PC-9 (cell line): Measurements from ENCODE around the gene UGT2A3. TPM values are rescaled to one million over a fixed set of nuclear protein-coding genes. Genes with fewer than 3 reads are reported as not detected.

Experiments used
- BruUV-seq: library from RNA; stranded (reverse); fragments of 400-500 nt; replicated peaks from 2 replicates; lab custom pipeline; 2021; lab: Mats Ljungman, UMichigan
- CTCF ChIA-PET: fragments of 300-600 bp; sonication (Branson Sonifier 250); formaldehyde crosslinking; loops from one replicate; lab custom pipeline; 2022; ENCODE audit warnings: antibody characterized with exemption; lab: Charles Lee
- POLR2A ChIA-PET: fragments of 300-600 bp; sonication (Branson Sonifier 250); formaldehyde crosslinking; loops from one replicate; lab custom pipeline; 2022; ENCODE audit warnings: antibody characterized with exemption; ENCODE audit not compliant: unreplicated experiment; lab: Charles Lee
- DNase-seq, 2 experiments: peaks; one replicate each; pipeline versions ENCODE4 v3.0.0 to v3.0.0-alpha.2; 2015 to 2022; ENCODE audit warnings: mixed read lengths in 1 of 2
- H2AFZ ChIP-seq: fragments of 200-600 bp; sonication (generic); 2 replicates; pipeline ENCODE4 v1.8.1; 2017; ENCODE audit warnings: antibody characterized with exemption
- H3F3A ChIP-seq: fragments of 200-600 bp; sonication (generic); 2 replicates; pipeline ENCODE4 v1.8.1; 2017; ENCODE audit warnings: antibody characterized with exemption, mild to moderate bottlenecking, low read depth; ENCODE audit not compliant: insufficient read depth
- H3K27ac ChIP-seq: fragments of 200-600 bp; sonication (generic); 2 replicates; pipeline ENCODE4 v1.6.1; 2016; ENCODE audit warnings: mixed run types
- H3K27me3 ChIP-seq: fragments of 200-600 bp; sonication (generic); 2 replicates; pipeline ENCODE4 v1.6.1; 2016; ENCODE audit warnings: low read depth, mixed run types; ENCODE audit not compliant: insufficient read depth
- H3K36me3 ChIP-seq: fragments of 200-600 bp; sonication (generic); 2 replicates; pipeline ENCODE4 v1.6.1; 2016; ENCODE audit warnings: low read depth, mixed run types
- H3K4me1 ChIP-seq: fragments of 200-600 bp; sonication (generic); replicated peaks from 2 replicates; pipeline ENCODE4 v1.6.1; 2016; ENCODE audit warnings: mixed run types; ENCODE audit not compliant: insufficient read depth
- H3K4me2 ChIP-seq: fragments of 200-600 bp; sonication (generic); 2 replicates; pipeline ENCODE4 v1.6.1; 2017; ENCODE audit warnings: mixed run types
- H3K4me3 ChIP-seq: fragments of 200-600 bp; sonication (generic); 2 replicates; pipeline ENCODE4 v1.6.1; 2016; ENCODE audit warnings: mixed run types
- H3K79me2 ChIP-seq: fragments of 200-600 bp; sonication (generic); 2 replicates; pipeline ENCODE4 v1.6.1; 2017; ENCODE audit warnings: low read depth, mixed run types
- H3K9me2 ChIP-seq: fragments of 200-600 bp; sonication (generic); 2 replicates; pipeline ENCODE4 v1.8.1; 2017; ENCODE audit warnings: mild to moderate bottlenecking; ENCODE audit not compliant: insufficient read depth
- H3K9me3 ChIP-seq: fragments of 200-600 bp; sonication (generic); 2 replicates; pipeline ENCODE4 v1.8.1; 2016; ENCODE audit warnings: low read depth; ENCODE audit not compliant: insufficient read depth
- H4K20me1 ChIP-seq: fragments of 200-600 bp; sonication (generic); 2 replicates; pipeline ENCODE4 v1.8.1; 2017; ENCODE audit not compliant: insufficient read depth
- CTCF ChIP-seq: fragments of 200-600 bp; sonication (generic); conservative IDR thresholded peaks from 2 replicates; pipeline ENCODE4 v1.6.1; 2017; ENCODE audit warnings: mixed run types, antibody characterized with exemption, mild to moderate bottlenecking, moderate library complexity
- EZH2 ChIP-seq: fragments of 200-600 bp; sonication (generic); IDR thresholded peaks from 2 replicates; pipeline ENCODE4 v1.8.0; 2017; ENCODE audit warnings: antibody characterized with exemption, low read depth
- intact Hi-C: fragments of 100-400 bp; cut with micrococcal nuclease; formaldehyde crosslinking; loops from one replicate; pipeline ENCODE4 v1.10.0; 2022; ENCODE audit not compliant: unreplicated experiment
- total RNA-seq: library from RNA; stranded (reverse); gene quantifications from 2 replicates; pipeline ENCODE4 v1.2.3, GENCODE V29; 2021

UGT2A3 gene
- total RNA-seq, 1 experiment from 2014 or later, result not detected

GRCh38 chr4:68917016-68917415 lies 34.6 kb downstream of the UGT2A3 start:
- H3K27ac ChIP-seq, result no peak overlapping the region
- CTCF ChIA-PET, result no interaction called here
- POLR2A ChIA-PET, result no interaction called here
- H3K9me3 ChIP-seq, result no peaks in the 10 kb centered on the region
- no peaks in the 10 kb centered on the region for H3K27me3 ChIP-seq
- no peaks in the 10 kb centered on the region for H3K36me3 ChIP-seq
- no peak overlapping the region for H2AFZ ChIP-seq
- no peaks in the 10 kb centered on the region for H3K9me2 ChIP-seq
- no peaks in the 10 kb centered on the region for H3K4me1 ChIP-seq
- H3K4me3 ChIP-seq, result no peak overlapping the region
- no peak for TF ChIP-seq CTCF
- TF ChIP-seq EZH2, result no peak
- no peak overlapping the region for H3K4me2 ChIP-seq
- no peak for DNase-seq
- no TSS peak for BruUV-seq
- H3K79me2 ChIP-seq, result no peaks in the 10 kb centered on the region
- intact Hi-C loops, result no loop called here
- no peaks in the 10 kb centered on the region for H3F3A ChIP-seq
- no peaks in the 10 kb centered on the region; the same call in 1 of the 2 replicates for H4K20me1 ChIP-seq

DNA sequence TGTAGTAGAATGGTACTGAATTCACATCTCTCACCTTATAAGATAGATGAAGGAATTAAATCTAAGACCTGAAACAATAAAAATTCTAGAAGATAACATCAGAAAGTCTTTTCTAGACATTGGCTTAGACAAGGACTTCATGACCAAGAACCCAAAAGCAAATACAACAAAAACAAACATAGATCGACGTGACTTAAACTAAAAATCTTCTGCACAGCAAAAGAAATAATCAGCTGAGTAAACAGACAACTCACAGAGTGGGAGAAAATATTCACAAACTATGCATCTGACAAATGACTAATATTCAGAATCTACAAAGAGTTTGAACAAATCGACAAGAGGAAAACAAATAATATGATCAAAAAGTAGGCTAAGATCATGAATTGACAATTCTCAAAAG lies 38.8 kb downstream of the UGT2A3 start:
- no TSS peak for BruUV-seq
- Histone ChIP-seq H3K27me3 (no peaks in the 10 kb centered on the region), H3K36me3 (no peaks in the 10 kb centered on the region), H3K9me3 (no peaks in the 10 kb centered on the region), H3F3A (no peaks in the 10 kb centered on the region), H3K4me3 (no peak overlapping the region), H3K27ac (no peak overlapping the region), H3K4me1 (no peaks in the 10 kb centered on the region), H4K20me1 (no peaks in the 10 kb centered on the region; the same call in 1 of the 2 replicates), H3K4me2 (no peak overlapping the region), H3K79me2 (no peaks in the 10 kb centered on the region), H3K9me2 (no peaks in the 10 kb centered on the region), H2AFZ (no peak overlapping the region)
- no peak for DNase-seq
- intact Hi-C loops, result no loop called here
- POLR2A ChIA-PET, result no interaction called here
- TF ChIP-seq CTCF, result no peak
- no peak for TF ChIP-seq EZH2
- CTCF ChIA-PET, result no interaction called here

DNA sequence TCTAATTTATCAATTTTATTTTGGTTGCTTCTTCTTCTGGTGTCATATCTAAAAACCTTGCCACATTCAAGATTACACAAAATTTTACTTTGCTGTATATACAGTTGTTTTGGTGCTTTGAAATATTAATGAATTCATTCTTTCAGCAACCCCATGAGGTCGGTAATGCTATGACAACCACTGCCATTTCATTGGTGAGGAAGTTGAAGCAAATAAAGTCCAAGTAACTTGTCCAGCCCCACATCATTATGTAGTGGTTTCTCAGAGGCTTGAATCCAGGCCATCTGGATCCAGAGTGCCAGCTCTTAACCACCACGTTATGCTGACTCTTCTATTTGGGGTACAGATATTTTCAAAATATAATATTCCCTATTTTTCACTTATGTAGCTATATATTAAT lies 42.2 kb downstream of the UGT2A3 start:
- H3K4me1 ChIP-seq, result peaks cover 9% of the 10 kb centered on the region; the same call in 1 of the 2 replicates
- ChIA-PET CTCF (no interaction called here), POLR2A (interaction anchor here (0.7 kb wide), 1 partner anchor 16 kb away, joined by 8 read pairs; no protein-coding TSS in a partner anchor)
- TF ChIP-seq EZH2, result no peak
- no peaks in the 10 kb centered on the region; the same call in 1 of the 2 replicates for H4K20me1 ChIP-seq
- H3K79me2 ChIP-seq, result no peaks in the 10 kb centered on the region
- no peak overlapping the region for H3K4me2 ChIP-seq
- no peaks in the 10 kb centered on the region for H3K9me3 ChIP-seq
- no peak overlapping the region for H3K27ac ChIP-seq
- H3K36me3 ChIP-seq, result no peaks in the 10 kb centered on the region
- no peaks in the 10 kb centered on the region for H3K9me2 ChIP-seq
- H3K27me3 ChIP-seq, result no peaks in the 10 kb centered on the region
- no peak overlapping the region for H3K4me3 ChIP-seq
- BruUV-seq, result no TSS peak
- no peaks in the 10 kb centered on the region for H3F3A ChIP-seq
- intact Hi-C loops, result no loop called here
- no peak for DNase-seq
- H2AFZ ChIP-seq, result no peak overlapping the region
